NCI-H1417 (cell line): Measurements from ENCODE around the gene PPP5C.
A peak's percentile ranks its signal among the peaks of the same experiment; 100 is the strongest.
"Not testable (repeated sequence)": the region's sequence is repeated elsewhere in the genome, so short reads cannot be mapped to it uniquely, and the experiment has no call there.

Experiments used
- DNase-seq, 3 experiments: peaks; one replicate each; lab custom pipeline; 2025; lab: John Stamatoyannopoulos, UW

The PPP5C gene

GRCh38 chr19:46429999-46430398 is 83.1 kb downstream of the PPP5C start:
- peak in 1 of 3 experiments; percentile 17 for DNase-seq

DNA sequence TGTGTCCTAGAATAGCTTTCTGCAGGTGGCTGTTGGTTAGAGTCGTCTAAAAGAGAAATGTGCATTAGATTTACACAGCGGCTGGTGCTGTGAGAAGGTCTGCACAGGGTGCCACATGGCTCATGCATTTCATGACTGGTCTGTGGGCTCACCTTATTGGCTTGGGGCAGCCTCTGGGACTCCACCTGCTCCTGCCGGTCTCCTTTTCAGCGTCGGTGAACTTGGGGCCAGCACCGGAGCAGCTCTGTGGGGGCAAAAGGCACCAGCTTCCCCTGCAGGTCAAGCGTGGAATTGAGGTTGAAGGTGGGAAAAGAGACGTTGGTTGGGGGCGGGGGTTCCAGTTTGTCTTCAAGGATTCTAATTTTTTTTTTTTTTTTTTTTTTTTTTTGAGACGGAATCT is 84.9 kb downstream of the PPP5C start:
- DNase-seq = no peak

DNA sequence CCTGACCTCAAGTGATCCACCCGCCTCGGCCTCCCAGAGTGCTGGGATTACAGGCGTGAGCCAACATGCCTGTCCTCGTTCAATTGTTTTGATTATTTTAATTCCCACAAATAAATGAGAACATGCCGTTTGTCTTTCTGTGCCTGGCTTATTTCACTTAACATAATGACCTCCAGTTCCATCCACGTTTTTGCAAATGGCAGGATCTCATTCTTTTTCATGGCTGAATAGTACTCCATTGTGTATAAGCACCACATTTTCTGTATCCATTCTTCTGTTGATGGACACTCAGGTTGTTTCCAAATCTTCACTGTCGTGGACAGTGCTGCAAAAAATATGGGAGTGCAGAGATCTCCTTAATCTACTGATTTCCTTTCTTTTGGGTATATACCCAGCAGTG is 86.6 kb downstream of the PPP5C start:
- not testable (repeated sequence) for DNase-seq

GRCh38 chr19:46435009-46435408 is 88.1 kb downstream of the PPP5C start:
- peak in 1 of 3 experiments; percentile 50 for DNase-seq

- not testable (repeated sequence) for DNase-seq
Observed at GRCh38 chr19:46435689-46436088, 88.8 kb downstream of the PPP5C start.
